Lung (tissue), 12 donors: ENCODE results near the gene PRKN. TPM values are rescaled to one million over a fixed set of nuclear protein-coding genes. Genes with fewer than 3 reads are reported as not detected.

Experiments used
- ATAC-seq: fragments of 200-7000 bp; cut with Tn5 transposase; one replicate; pipeline ENCODE4 v1.9.1; 2020; ENCODE audit warnings: moderate number of reproducible peaks; ENCODE audit not compliant: insufficient read depth, low FRiP score
- DNase-seq, 3 donors: peaks; one replicate each; pipeline ENCODE4 v3.0.0-alpha.2; 2013 to 2017
- H3K27ac ChIP-seq, 2 donors: one replicate each; pipeline ENCODE4 v1.5.1; 2013; ENCODE audit warnings: mild to moderate bottlenecking in 2 of 2, moderate library complexity in 2 of 2, control low read depth in 1 of 2, inconsistent platforms in 1 of 2, low read depth in 1 of 2, low read length in 1 of 2
- H3K27me3 ChIP-seq, 3 donors: one replicate each; pipeline ENCODE4 v1.5.1; 2013; ENCODE audit warnings: low read length in 2 of 3; ENCODE audit not compliant: control insufficient read depth in 3 of 3, insufficient read depth in 3 of 3
- H3K36me3 ChIP-seq, 4 donors: one replicate each; pipeline ENCODE4 v1.5.1; 2013; ENCODE audit warnings: low read length in 4 of 4, mild to moderate bottlenecking in 1 of 4, moderate library complexity in 1 of 4; ENCODE audit not compliant: control insufficient read depth in 4 of 4, insufficient read depth in 4 of 4
- H3K4me1 ChIP-seq, 5 donors: one replicate each; pipeline ENCODE4 v1.5.1; 2013; ENCODE audit warnings: low read length in 5 of 5, mild to moderate bottlenecking in 2 of 5, moderate library complexity in 1 of 5; ENCODE audit not compliant: control insufficient read depth in 5 of 5, insufficient read depth in 5 of 5
- H3K4me3 ChIP-seq: one replicate; pipeline ENCODE4 v1.5.1; 2013; ENCODE audit warnings: mild to moderate bottlenecking, control low read depth, moderate library complexity
- H3K9ac ChIP-seq, 2 donors: one replicate each; pipeline ENCODE4 v1.5.1; 2013; ENCODE audit warnings: low read length in 2 of 2, control low read depth in 1 of 2; ENCODE audit not compliant: insufficient read depth in 1 of 2
- H3K9me3 ChIP-seq, 4 donors: one replicate each; pipeline ENCODE4 v1.5.1; 2013; ENCODE audit warnings: low read length in 3 of 4, mild to moderate bottlenecking in 1 of 4, moderate library complexity in 1 of 4; ENCODE audit not compliant: control insufficient read depth in 4 of 4, insufficient read depth in 3 of 4
- CTCF ChIP-seq: IDR thresholded peaks from 2 replicates; pipeline ENCODE4 v1.5.1; 2012; ENCODE audit warnings: mild to moderate bottlenecking; ENCODE audit errors: control extremely low read depth, extremely low read depth
- WGBS, 2 donors: extraction: QIAGEN DNeasy Blood & Tissue Kit; methylation state at CpG; one replicate each; pipeline ENCODE4 v1.1.7; 2013; 5-methylcytosine and 5-hydroxymethylcytosine counted together
- polyA plus RNA-seq, 2 donors: library from polyadenylated mRNA; stranded (reverse); fragments of 200-250 nt; gene quantifications; one replicate each; pipeline ENCODE4 v1.2.1, GENCODE V29; 2013
- total RNA-seq, 2 donors: library from RNA; depleted of rRNA in 1 of 2; stranded (reverse); fragments of >200 nt in 1 of 2; gene quantifications; one replicate each; pipeline ENCODE4 v1.2.1, GENCODE V29; 2014 to 2021
- donor health status: control.
- donor health status: control.
- donor health status: Bipolar disorder and iron deficiency.
- donor health status: healthy.
- donor health status: DM: yes; HTN: yes; CAD: no.

Gene PRKN
- total and polyA plus RNA-seq, 4 donors, result 0.27 to 11.2 (median 3.1) TPM

- Histone ChIP-seq H3K9me3 (peaks cover 0 to 3% (median 0%) of the 10 kb centered on the region in 4 donors), H3K4me3 (no peak overlapping the region), H3K4me1 (peaks cover 0 to 13% (median 0%) of the 10 kb centered on the region in 5 donors), H3K9ac (no peak overlapping the region), H3K36me3 (no peaks in the 10 kb centered on the region), H3K27ac (no peak overlapping the region), H3K27me3 (no peaks in the 10 kb centered on the region)
- no peak for ATAC-seq
- WGBS, 2 donors, result 93 to 95% methylated on average over 6 of the region's 6 CpGs
- no peak for DNase-seq
- TF ChIP-seq CTCF, result no peak
Observed at GRCh38 chr6:161410076-161410475, 1317.5 kb downstream of the PRKN start.

GRCh38 chr6:161409353-161409752, 1318.2 kb downstream of the PRKN start:
- no peak for DNase-seq
- WGBS, 2 donors, result 80 to 86% methylated on average over 7 of the region's 7 CpGs
- Histone ChIP-seq H3K27me3 (no peaks in the 10 kb centered on the region), H3K27ac (no peak overlapping the region), H3K36me3 (no peaks in the 10 kb centered on the region), H3K9me3 (peaks cover 0 to 3% (median 0%) of the 10 kb centered on the region in 4 donors), H3K9ac (no peak overlapping the region), H3K4me1 (peaks cover 0 to 13% (median 0%) of the 10 kb centered on the region in 5 donors), H3K4me3 (no peak overlapping the region)
- TF ChIP-seq CTCF, result no peak
- ATAC-seq, result no peak

GRCh38 chr6:161408041-161408440, 1319.5 kb downstream of the PRKN start:
- no peak for TF ChIP-seq CTCF
- DNase-seq, result no peak
- H3K4me3 ChIP-seq, result no peak overlapping the region
- H3K9ac ChIP-seq, result no peak overlapping the region
- no peaks in the 10 kb centered on the region for H3K27me3 ChIP-seq
- WGBS, 2 donors, result 85 to 90% methylated on average over 8 of the region's 8 CpGs
- no peak for ATAC-seq
- peaks cover 0 to 5% (median 2%) of the 10 kb centered on the region in 4 donors for H3K9me3 ChIP-seq
- H3K36me3 ChIP-seq, result no peaks in the 10 kb centered on the region
- no peak overlapping the region for H3K27ac ChIP-seq
- no peaks in the 10 kb centered on the region for H3K4me1 ChIP-seq

GRCh38 chr6:161407581-161407980, 1320.0 kb downstream of the PRKN start:
- H3K4me1 ChIP-seq, result no peaks in the 10 kb centered on the region
- no peaks in the 10 kb centered on the region for H3K36me3 ChIP-seq
- ATAC-seq (no peak), DNase-seq (no peak)
- peaks cover 0 to 5% (median 2%) of the 10 kb centered on the region in 4 donors for H3K9me3 ChIP-seq
- H3K4me3 ChIP-seq, result no peak overlapping the region
- no peak overlapping the region for H3K9ac ChIP-seq
- no peak for TF ChIP-seq CTCF
- H3K27me3 ChIP-seq, result no peaks in the 10 kb centered on the region
- no peak overlapping the region for H3K27ac ChIP-seq
- WGBS, 2 donors, result 63 to 74% methylated on average over 4 of the region's 4 CpGs
